Gastroesophageal sphincter (tissue), 2 donors: Measurements from ENCODE around the gene ERO1B.

ENCODE experiments used
- EP300 ChIP-seq: sonication (generic); formaldehyde crosslinking; IDR thresholded peaks from one replicate; pipeline ENCODE4 v1.6.1; 2017; ENCODE audit warnings: antibody characterized with exemption, mild to moderate bottlenecking
- POLR2A ChIP-seq, 2 donors: fragments of 450-650 bp; IDR thresholded peaks; one replicate each; pipeline ENCODE4 v1.6.1; 2017; ENCODE audit warnings: antibody characterized with exemption in 2 of 2, mild to moderate bottlenecking in 2 of 2, moderate library complexity in 1 of 2
- POLR2AphosphoS5 ChIP-seq: sonication (generic); formaldehyde crosslinking; IDR thresholded peaks from one replicate; pipeline ENCODE4 v1.6.1; 2017; ENCODE audit warnings: antibody characterized with exemption

DNA sequence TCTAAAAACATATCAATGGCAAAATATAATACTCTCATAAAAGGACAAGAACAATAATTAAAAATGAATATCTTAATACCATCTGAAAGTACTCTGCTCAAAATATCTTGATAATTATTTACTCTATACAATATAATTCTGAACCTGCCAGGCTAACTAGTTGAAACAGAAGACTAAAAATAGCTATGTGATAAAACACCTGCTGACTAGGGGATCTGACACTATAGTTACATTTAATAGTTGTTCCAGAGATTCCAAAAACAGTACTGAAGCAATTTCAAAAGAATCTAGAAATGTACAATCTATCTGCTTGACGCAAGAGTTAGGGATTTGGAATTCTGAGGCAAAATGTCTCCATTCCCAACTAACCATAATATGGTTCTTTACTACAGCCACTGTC lies 30.2 kb downstream of the ERO1B start:
- no peak for TF ChIP-seq EP300
- no peak for TF ChIP-seq POLR2AphosphoS5
- no peak for TF ChIP-seq POLR2A (IDR thresholded peaks at IDR 0.05)
